Duodenal mucosa (tissue), 2 donors: Measurements from ENCODE around the gene MMS22L.
A peak's percentile ranks its signal among the peaks of the same experiment; 100 is the strongest.

Experiments
- H3K27ac ChIP-seq: one replicate; pipeline ENCODE4 v1.7.0; 2013; ENCODE audit warnings: low read depth, low read length
- H3K27me3 ChIP-seq, 2 donors: one replicate each; pipeline ENCODE4 v1.7.0; 2013; ENCODE audit warnings: low read length in 2 of 2, control low read depth in 1 of 2; ENCODE audit not compliant: insufficient read depth in 2 of 2, control insufficient read depth in 1 of 2
- H3K36me3 ChIP-seq, 2 donors: one replicate each; pipeline ENCODE4 v1.7.0; 2013; ENCODE audit warnings: low read length in 2 of 2, control low read depth in 1 of 2; ENCODE audit not compliant: insufficient read depth in 2 of 2, control insufficient read depth in 1 of 2
- H3K4me1 ChIP-seq, 2 donors: one replicate each; pipeline ENCODE4 v1.7.0; 2013; ENCODE audit warnings: low read length in 2 of 2, control low read depth in 1 of 2; ENCODE audit not compliant: insufficient read depth in 2 of 2, control insufficient read depth in 1 of 2
- H3K4me3 ChIP-seq, 2 donors: one replicate each; pipeline ENCODE4 v1.7.0; 2013; ENCODE audit warnings: low read length in 2 of 2, low read depth in 1 of 2
- H3K9ac ChIP-seq, 2 donors: one replicate each; pipeline ENCODE4 v1.7.0; 2013; ENCODE audit warnings: low read length in 2 of 2, low read depth in 1 of 2
- H3K9me3 ChIP-seq, 2 donors: one replicate each; pipeline ENCODE4 v1.7.0; 2013; ENCODE audit warnings: low read length in 2 of 2, control low read depth in 1 of 2; ENCODE audit not compliant: control insufficient read depth in 1 of 2

The MMS22L gene

DNA sequence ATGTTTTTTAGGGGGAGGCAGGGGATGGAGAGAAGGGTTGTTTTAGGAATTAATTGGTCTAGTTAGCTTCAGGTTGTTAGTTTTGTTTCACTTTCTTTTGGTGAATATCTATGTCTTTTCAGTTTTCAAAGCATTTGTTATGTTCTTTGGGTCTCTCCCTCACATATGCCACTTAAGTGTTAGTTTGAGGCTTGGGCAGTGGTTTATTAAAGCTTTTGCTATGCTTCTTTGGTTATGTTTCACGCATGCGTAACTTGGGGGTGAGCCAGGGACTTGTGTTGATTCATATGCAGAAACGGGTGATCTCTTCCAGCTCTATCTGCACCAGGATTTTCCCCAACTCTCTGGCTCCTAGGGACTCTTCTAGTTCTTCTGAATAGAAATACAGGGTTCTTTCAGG, 11.4 kb upstream of the MMS22L start:
- Histone ChIP-seq H3K9me3 (peaks cover 0 to 3% of the 10 kb centered on the region in 2 donors), H3K36me3 (no peaks in the 10 kb centered on the region), H3K27me3 (peaks cover 0 to 4% of the 10 kb centered on the region in 2 donors), H3K9ac (no peak overlapping the region), H3K4me3 (peak overlapping the region in 1 of 2 donors; percentile 41), H3K4me1 (no peaks in the 10 kb centered on the region), H3K27ac (no peak overlapping the region)

DNA sequence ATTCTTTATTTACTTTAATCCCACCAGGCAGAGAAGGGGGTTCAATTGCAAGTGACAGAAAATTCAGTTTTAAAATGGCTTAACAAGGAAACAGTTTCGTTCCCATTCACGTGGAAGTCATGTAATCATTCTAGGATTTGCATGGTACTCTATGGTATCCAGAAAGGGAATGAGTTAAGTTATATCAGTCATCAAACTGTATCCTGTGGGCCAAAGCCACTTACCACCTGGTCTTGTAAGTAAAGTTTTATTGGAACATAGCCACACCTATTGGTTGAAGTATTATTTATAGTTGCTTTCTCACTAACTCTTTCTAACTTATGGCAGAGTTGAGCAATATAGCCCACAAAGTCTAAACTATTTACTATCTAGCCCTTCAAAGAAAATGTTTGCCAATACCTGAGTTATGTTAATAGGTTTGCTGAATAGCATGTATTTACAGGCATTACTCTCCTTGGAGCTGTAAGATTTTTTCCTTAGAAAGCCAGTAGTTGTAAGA, 10.2 kb upstream of the MMS22L start:
- Histone ChIP-seq H3K4me1 (no peaks in the 10 kb centered on the region), H3K9me3 (peaks cover 0 to 8% of the 10 kb centered on the region in 2 donors), H3K27me3 (peaks cover 0 to 4% of the 10 kb centered on the region in 2 donors)

DNA sequence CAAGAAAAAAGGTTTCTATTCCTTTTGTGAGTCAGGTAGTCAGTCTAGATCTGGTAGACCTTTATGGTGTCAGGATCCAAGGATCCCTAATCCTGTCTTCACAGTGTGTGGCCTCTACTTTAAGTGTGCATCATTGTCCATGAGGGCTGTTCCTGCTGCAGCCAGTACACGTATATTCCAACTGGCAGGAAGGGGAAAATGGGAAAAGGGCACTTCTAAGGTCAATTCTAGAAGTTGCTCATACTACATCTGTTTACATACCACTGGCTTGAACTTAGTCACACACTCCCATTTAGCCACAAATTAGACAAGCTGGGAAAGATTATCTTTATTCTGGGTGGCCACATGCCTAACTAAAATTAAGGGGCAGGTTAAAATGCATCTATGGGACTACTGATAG, 9.7 kb upstream of the MMS22L start:
- Histone ChIP-seq H3K4me3 (no peak overlapping the region), H3K27ac (no peak overlapping the region), H3K27me3 (peaks cover 0 to 4% of the 10 kb centered on the region in 2 donors), H3K4me1 (no peaks in the 10 kb centered on the region), H3K9me3 (peaks cover 0 to 8% of the 10 kb centered on the region in 2 donors), H3K36me3 (no peaks in the 10 kb centered on the region), H3K9ac (no peak overlapping the region)

More for the DNA sequence above, 10.2 kb upstream of the MMS22L start:
- H3K9ac ChIP-seq = no peak overlapping the region
- no peak overlapping the region for H3K4me3 ChIP-seq
- no peak overlapping the region for H3K27ac ChIP-seq
- H3K36me3 ChIP-seq = no peaks in the 10 kb centered on the region

DNA sequence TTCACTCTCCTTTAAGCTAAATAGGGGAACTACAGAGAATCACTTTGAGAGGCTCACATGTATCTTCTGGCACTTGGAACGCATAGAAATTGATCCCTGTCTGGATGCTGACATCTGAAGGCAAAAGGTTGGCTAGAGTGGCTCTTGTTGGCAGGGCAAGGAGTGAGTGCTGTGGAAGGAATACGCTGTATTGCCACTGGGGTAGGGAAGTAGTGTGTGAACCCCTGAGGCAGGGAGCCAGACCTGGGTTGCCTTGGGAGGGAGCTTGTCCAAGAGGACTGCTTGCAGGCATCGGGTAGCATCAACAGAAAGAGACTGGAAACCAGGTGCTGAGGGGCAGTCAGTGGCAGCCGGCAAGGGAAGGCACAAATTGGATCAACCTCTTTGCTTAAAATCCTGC, 8.9 kb upstream of the MMS22L start:
- H3K27ac ChIP-seq = no peak overlapping the region
- H3K9me3 ChIP-seq = peaks cover 0 to 8% of the 10 kb centered on the region in 2 donors

DNA sequence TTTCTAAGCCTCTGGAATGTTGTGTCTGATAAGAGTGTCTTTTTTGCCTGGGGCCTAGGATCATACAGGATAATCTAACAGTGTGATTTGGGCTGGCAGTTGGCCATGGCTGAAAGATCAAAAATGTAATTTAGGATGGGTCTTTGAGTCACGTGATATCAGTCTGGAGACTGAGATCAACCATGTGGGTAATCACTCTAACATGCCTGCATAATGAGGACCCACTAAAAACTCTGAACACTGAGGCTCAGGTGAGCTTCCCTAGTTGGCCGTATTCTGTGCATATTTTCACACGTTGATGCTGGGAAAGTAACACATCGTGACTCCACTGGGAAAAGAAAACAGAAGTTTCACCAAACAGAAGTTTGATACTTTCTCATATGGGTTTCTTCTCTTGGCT, 6.3 kb upstream of the MMS22L start:
- Histone ChIP-seq H3K9me3 (peaks cover 0 to 8% of the 10 kb centered on the region in 2 donors), H3K27me3 (peaks cover 0 to 4% of the 10 kb centered on the region in 2 donors), H3K27ac (no peak overlapping the region), H3K4me1 (no peaks in the 10 kb centered on the region), H3K36me3 (no peaks in the 10 kb centered on the region), H3K4me3 (no peak overlapping the region), H3K9ac (no peak overlapping the region)

More for the DNA sequence above, 8.9 kb upstream of the MMS22L start:
- Histone ChIP-seq H3K27me3 (peaks cover 0 to 4% of the 10 kb centered on the region in 2 donors), H3K9ac (no peak overlapping the region), H3K4me1 (no peaks in the 10 kb centered on the region), H3K36me3 (no peaks in the 10 kb centered on the region), H3K4me3 (no peak overlapping the region)

DNA sequence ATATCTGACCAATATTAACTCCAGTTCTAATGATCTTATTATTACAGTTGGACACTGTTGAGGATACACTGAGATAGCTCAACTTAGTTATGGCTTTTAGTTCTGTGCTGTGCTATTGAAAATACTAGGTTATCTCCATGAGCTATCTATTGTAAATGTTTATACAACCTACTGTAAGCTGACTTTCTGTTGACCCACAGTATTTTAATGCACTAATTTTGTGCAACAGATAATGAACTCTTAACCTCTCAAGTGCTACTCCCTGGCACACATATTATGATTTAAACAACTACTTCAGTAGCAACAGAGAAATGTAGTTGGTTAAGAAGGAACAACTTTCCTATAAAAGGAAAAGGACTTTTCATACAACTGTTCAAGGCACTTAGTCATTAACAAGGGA, 5.2 kb upstream of the MMS22L start:
- Histone ChIP-seq H3K27me3 (peaks cover 0 to 4% of the 10 kb centered on the region in 2 donors), H3K4me3 (no peak overlapping the region), H3K4me1 (peaks cover 0 to 4% of the 10 kb centered on the region in 2 donors), H3K9ac (no peak overlapping the region), H3K36me3 (no peaks in the 10 kb centered on the region), H3K9me3 (peaks cover 0 to 8% of the 10 kb centered on the region in 2 donors), H3K27ac (no peak overlapping the region)

DNA sequence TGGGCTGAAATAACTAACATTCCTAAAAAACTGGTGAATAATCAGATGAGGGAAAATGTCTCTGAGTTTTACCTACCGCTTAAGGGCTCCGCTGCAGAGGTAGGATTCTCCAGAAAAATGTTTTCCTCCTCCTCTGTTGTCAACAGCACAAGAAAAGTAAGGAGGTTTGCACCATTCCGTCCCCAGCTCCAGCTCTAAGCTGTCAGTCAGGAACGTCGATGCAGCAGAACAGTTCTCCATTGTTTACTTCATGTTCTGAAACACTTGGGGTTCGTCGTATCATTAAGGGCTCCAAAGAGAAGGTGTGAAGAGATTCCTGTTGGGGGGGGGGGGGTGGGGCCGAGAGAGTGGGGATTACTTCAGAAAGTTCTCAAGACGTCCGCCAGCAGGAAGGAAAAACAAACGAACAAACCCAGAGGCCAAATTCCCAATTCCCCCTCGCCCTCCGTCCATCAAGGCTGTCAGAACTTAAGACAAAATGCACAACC, 734 bp downstream of the MMS22L start:
- H3K9me3 ChIP-seq = no peaks in the 10 kb centered on the region

DNA sequence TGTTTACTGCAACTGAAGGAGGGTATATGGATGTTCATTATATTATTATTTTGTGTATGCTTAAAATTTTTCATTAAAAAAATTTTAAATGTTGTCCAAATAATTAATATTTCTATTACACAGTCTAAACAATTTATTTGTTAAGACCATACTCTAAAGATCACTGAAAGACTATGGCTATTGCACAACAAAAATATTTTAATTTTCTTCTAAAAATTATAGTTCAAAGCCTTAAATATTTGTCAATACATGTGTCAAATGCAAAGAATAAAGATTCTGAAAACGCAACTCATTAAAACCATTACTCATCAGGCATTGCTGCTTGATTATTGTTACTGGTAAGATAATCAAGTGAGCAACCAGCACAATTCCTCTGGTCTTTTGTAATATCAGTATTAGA, 2.2 kb downstream of the MMS22L start:
- no peak overlapping the region for H3K27ac ChIP-seq
- no peak overlapping the region for H3K4me3 ChIP-seq
- H3K27me3 ChIP-seq = no peaks in the 10 kb centered on the region
- H3K9me3 ChIP-seq = no peaks in the 10 kb centered on the region
- no peak overlapping the region for H3K9ac ChIP-seq
- peaks cover 4 to 10% of the 10 kb centered on the region in 2 donors for H3K4me1 ChIP-seq
- H3K36me3 ChIP-seq = peaks cover 0 to 8% of the 10 kb centered on the region in 2 donors

More for the DNA sequence above, 734 bp downstream of the MMS22L start:
- Histone ChIP-seq H3K9ac (peak overlapping the region; percentile 78 to 80), H3K27ac (no peak overlapping the region), H3K4me3 (peak overlapping the region; percentile 97 to 98), H3K27me3 (no peaks in the 10 kb centered on the region), H3K36me3 (peaks cover 0 to 6% of the 10 kb centered on the region in 2 donors), H3K4me1 (peaks cover 4 to 10% of the 10 kb centered on the region in 2 donors)

DNA sequence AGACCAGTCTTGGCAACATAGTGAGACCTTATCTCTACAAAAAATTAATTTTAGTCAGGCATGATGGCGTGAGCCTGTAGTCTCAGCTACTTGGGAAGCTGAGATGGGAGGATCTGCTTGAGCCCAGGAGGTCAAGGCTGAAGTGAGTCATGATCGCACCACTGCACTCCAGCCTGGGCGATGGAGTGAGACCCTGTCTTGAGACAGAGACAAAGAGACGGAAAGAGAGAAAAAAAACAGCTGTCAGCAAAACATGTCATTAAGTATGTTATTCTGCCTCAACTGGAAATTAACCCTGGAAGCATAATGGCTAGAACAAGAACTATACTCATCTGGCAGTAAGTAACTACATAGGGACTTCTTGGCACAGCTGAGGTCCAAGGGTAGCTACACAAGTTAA, 7.2 kb downstream of the MMS22L start:
- no peaks in the 10 kb centered on the region for H3K4me1 ChIP-seq
- H3K9ac ChIP-seq = no peak overlapping the region
- H3K4me3 ChIP-seq = no peak overlapping the region
- H3K9me3 ChIP-seq = no peaks in the 10 kb centered on the region
- no peaks in the 10 kb centered on the region for H3K27me3 ChIP-seq
- peaks cover 0 to 14% of the 10 kb centered on the region in 2 donors for H3K36me3 ChIP-seq
- H3K27ac ChIP-seq = no peak overlapping the region

DNA sequence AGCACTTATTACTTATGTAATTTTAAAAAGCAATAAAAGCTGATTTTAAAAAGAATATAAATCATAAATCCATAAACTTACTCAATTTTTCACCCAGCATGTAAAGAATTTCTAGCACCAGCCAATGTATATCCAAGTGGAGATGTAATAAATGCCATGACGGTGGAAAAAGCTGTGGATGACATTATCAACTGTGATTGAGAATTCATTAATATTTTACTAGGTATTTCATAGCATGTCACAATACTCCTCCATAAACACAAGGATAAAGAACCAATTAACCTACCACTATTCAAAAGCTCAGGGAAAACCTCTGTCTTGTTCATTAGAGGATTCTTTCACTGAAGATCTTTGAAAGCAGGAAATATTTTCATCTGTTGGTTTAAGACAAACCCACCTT, 13.2 kb downstream of the MMS22L start:
- Histone ChIP-seq H3K9me3 (no peaks in the 10 kb centered on the region), H3K4me1 (no peaks in the 10 kb centered on the region), H3K27me3 (no peaks in the 10 kb centered on the region), H3K4me3 (no peak overlapping the region), H3K36me3 (peaks cover 10 to 12% of the 10 kb centered on the region in 2 donors), H3K27ac (no peak overlapping the region), H3K9ac (no peak overlapping the region)
